Activated naive CD4-positive, alpha-beta T cell treated with anti-CD3 and anti-CD28 coated beads, Interleukin-2, amount 50 U/mL, for 72 hours (primary cell): ENCODE measurements around the gene CTRL. TPM values are rescaled to one million over a fixed set of nuclear protein-coding genes. Genes with fewer than 3 reads are reported as not detected.

Experiments
- ATAC-seq, 2 donors: fragments of 150-1000 bp; cut with Tn5 transposase; 2 replicates each; pipeline ENCODE4 v1.10.0; 2021; ENCODE audit warnings: mild to moderate bottlenecking in 2 of 2, moderate library complexity in 2 of 2
- DNase-seq, 2 donors: peaks; one replicate each; pipeline ENCODE4 v3.0.0; 2021 to 2022; ENCODE audit warnings: low spot score in 2 of 2
- H3K27ac Mint-ChIP-seq, 2 donors: one replicate each; pipeline ENCODE4 v1.8.0; 2022; ENCODE audit warnings: mild to moderate bottlenecking in 2 of 2, mixed read lengths in 2 of 2
- H3K36me3 Mint-ChIP-seq, 2 donors: one replicate each; pipeline ENCODE4 v1.8.0; 2022; ENCODE audit warnings: mixed read lengths in 2 of 2
- H3K9me3 Mint-ChIP-seq, 2 donors: one replicate each; pipeline ENCODE4 v1.8.0; 2022; ENCODE audit warnings: mixed read lengths in 2 of 2
- total RNA-seq, 2 donors: library from RNA; stranded (reverse); gene quantifications; one replicate each; pipeline ENCODE4 v1.2.3, GENCODE V29; 2022

The CTRL gene
- total RNA-seq, 2 donors from 2014 or later, result 1.8 to 3.8 TPM

DNA sequence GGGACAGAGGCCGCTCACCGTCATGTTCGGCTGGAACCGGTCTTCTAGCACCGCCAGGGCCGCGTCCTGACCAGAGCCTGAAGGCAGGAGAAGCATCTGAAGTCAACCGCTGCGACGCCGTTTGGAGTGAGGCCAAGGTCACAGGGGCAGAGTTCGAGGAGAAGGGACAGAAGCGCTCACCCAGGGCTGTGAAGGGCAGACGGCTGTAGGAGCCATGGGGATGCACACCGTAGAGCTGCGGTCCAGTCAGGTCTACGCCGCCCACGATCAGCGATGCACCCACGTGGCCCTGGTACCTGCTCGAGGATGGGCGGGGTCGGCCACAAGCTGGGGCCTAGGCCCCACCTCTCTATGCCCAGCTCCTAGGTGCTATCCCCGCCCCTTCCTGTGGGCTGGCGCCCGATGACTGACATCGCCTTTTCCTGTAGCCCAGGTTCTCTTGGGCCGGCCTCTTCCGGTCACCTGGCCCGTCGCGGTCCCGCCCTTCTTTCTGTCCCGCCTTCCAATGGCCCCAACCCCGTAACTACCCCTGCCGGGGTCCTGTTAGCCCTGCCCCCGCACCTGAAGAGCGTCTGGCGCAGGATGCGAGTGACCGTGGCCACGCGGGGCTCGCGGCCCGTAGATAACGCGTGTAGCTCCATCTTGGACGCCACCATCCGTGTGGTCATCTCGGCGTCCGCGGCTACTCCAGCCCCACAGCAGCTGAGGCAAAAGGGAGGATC is 3.9 kb upstream of the CTRL start:
- Mint-ChIP-seq H3K27ac (peak overlapping the region; percentile 95 to 99), H3K9me3 (no peaks in the 10 kb centered on the region), H3K36me3 (peaks cover 34 to 42% of the 10 kb centered on the region in 2 donors)
- ATAC-seq (peak; percentile 93 to 94), DNase-seq (peak; percentile 91 to 96)

DNA sequence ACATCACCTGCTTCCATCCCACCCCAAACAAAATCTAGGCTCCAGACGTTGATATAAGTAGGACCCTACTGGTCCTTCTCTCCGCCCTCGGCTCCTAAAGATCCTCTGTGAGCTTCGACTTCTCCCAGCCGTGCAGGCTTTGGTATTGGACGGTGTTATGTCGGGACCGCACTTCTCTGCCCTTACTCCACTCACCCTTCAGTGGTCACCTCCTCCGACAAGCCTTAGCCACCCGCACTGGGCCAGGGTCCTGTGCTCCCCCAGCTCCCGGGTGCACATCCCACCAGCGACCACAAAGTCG is 3.4 kb upstream of the CTRL start:
- Mint-ChIP-seq H3K36me3 (peaks cover 34 to 40% of the 10 kb centered on the region in 2 donors), H3K9me3 (no peaks in the 10 kb centered on the region), H3K27ac (peak overlapping the region; percentile 95 to 99)
- DNase-seq (no peak), ATAC-seq (no peak)

DNA sequence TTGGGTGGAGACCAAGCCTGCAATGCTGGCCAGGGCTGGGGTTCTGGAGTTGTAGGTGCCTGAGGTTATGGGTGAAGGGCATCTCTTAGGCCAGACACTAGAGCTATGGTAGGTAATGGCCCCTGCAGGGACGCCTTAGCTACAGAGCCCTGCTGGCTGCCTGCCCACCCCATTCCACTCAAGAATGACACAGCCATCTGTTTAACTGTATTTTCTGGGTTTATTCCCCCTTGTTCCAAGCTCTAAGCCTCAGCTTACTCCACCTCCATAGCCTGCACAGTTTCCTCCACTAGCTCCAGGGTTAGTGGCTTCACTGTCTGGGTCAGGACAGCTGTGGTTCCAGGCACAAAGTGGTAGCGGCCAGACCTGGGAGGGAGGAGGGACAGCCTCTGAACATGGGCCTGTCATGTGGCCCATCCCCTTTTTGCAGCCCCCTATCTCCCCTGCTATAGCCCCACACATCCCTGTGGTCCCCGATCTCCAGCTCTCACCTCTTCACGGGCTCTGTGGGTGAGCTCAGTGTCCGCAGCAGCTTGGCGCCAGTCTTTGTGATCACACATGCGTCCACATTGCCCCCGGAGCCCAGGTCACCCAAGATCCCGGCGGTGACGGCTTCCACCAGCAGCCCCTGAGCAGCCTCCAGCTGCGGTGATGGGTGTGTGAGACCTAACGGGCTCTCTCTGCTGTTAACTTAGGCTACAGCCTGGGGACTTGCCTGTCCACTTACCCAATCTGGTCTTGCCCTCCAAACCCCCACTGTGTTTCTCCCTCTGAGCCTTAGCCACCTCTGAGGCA is 2.8 kb upstream of the CTRL start:
- Mint-ChIP-seq H3K36me3 (peaks cover 34 to 36% of the 10 kb centered on the region in 2 donors), H3K27ac (peak overlapping the region; percentile 95 to 99), H3K9me3 (no peaks in the 10 kb centered on the region)
- ATAC-seq, result no peak
- no peak for DNase-seq

DNA sequence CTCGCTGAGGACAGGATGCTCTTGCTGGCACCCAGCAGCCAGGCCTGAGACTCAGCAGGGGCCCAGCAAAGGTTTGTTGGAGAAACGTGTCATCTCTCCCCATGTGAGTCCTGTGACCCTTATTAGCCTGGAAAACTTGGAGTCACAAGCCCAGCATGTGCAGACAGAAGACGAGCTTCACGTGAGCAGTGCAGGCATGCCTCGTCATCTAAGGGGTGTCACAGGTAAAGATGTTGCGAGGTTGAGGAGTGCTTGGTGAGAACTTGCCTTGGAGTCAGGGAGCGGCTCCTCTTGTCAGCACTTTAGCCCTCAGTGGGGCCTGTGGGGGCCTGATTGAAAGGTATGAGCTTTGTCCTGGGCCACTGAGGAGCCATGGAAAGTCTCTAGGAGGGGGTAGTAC is 2.1 kb upstream of the CTRL start:
- no peaks in the 10 kb centered on the region for H3K9me3 Mint-ChIP-seq
- DNase-seq (no peak), ATAC-seq (no peak)
- peaks cover 34 to 36% of the 10 kb centered on the region in 2 donors for H3K36me3 Mint-ChIP-seq
- H3K27ac Mint-ChIP-seq, result peak overlapping the region in 1 of 2 donors; percentile 99

DNA sequence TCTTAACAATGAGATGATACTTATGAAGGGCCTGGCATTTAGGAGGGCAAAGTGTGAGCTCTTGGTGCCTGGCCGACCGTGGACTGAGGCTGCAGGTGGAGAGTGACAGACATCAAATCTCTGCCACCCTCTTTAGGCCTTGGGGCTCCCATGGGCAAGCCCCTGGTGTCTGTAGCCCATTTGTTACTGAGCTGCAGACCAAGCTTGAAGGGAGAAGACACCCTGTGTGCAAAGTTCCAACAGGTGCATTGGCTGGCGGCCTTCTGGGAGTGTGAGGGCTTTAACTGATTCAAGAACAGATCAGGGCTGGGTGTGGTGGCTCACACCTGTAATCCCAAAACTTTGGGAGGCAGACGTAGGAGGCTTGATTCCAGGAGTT is 789 bp upstream of the CTRL start:
- H3K27ac Mint-ChIP-seq, result peak overlapping the region; percentile 65 to 71
- no peaks in the 10 kb centered on the region for H3K9me3 Mint-ChIP-seq
- H3K36me3 Mint-ChIP-seq, result peaks cover 34 to 35% of the 10 kb centered on the region in 2 donors
- DNase-seq (no peak), ATAC-seq (no peak)

DNA sequence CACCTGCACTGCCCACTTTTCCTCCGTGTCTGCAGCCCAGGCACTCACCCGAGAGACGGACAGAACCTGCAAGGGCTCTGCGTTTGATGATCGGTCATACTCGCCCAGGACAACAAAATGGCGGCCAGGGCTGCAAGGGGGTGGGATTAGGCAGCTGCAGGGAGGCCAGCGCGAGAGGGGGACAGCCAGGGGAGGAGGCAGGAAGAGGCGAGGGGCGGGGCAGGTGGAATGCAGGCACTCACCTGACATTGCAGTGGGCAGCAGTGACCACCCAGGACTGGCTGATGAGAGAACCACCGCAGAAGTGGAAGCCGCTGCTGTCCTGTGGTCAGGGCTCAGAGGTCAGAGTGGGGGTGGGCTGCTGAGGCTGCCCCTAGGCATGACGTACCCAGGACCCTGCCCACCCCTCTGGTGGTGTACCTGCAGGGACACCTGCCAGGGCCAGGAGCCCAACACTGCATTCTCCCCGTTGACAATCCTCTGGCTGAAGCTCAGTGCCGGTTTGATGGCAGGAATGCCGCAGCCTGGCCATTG is 917 bp downstream of the CTRL start:
- DNase-seq (no peak), ATAC-seq (no peak)
- no peaks in the 10 kb centered on the region for H3K9me3 Mint-ChIP-seq
- H3K27ac Mint-ChIP-seq, result peak overlapping the region in 1 of 2 donors; percentile 71
- peaks cover 18 to 21% of the 10 kb centered on the region in 2 donors for H3K36me3 Mint-ChIP-seq

DNA sequence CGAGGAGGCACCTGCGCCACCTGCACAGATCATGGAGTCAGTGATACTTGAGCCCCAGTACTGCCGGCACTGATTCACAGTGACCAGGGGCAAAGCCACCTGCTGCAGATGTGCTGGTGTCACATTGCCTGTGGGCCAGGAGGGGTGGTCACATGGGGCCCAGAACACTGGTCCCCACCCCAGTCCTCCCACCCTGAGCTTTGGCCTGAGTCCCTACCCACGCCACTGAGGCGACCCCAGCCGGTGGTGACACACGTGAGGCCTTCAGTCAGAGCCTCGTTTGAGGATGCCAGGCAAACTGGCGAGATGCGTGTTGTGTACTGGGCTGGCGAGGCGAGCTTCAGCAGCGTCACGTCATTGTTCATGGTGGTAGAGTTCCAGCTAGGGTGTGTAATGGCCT is 1.5 kb downstream of the CTRL start:
- DNase-seq (no peak), ATAC-seq (no peak)
- Mint-ChIP-seq H3K36me3 (peaks cover 12 to 16% of the 10 kb centered on the region in 2 donors), H3K27ac (no peak overlapping the region), H3K9me3 (no peaks in the 10 kb centered on the region)

DNA sequence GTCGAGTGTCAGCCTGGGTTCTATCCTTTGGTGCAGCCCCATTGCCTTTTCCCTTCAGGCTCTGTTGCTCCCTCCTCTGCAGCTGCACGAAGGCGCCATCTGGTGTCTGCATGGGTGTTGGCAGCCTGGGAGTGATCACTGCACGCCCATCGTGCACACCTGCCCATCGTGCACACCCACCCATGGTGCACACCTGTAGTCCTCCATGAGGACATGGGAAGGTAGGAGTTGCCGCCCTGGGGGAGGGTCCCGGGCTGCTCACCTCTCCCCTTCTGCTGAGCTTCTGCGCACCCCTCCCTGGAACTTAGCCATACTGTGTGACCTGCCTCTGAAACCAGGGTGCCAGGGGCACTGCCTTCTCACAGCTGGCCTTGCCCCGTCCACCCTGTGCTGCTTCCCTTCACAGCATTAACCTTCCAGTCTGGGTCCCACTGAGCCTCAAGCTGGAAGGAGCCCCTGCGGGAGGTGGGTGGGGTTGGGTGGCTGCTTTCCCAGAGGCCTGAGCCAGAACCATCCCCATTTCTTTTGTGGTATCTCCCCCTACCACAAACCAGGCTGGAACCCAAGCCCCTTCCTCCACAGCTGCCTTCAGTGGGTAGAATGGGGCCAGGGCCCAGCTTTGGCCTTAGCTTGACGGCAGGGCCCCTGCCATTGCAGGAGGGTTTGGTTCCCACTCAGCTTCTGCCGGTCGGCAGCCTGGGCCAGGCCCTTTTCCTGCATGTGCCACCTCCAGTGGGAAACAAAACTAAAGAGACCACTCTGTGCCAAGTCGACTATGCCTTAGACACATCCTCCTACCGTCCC is 2.9 kb downstream of the CTRL start:
- peak; percentile 83 to 85 for ATAC-seq
- DNase-seq, result peak; percentile 78 to 84
- H3K9me3 Mint-ChIP-seq, result no peaks in the 10 kb centered on the region
- peaks cover 3% of the 10 kb centered on the region in 2 donors for H3K36me3 Mint-ChIP-seq
- peak overlapping the region in 1 of 2 donors; percentile 76 for H3K27ac Mint-ChIP-seq

DNA sequence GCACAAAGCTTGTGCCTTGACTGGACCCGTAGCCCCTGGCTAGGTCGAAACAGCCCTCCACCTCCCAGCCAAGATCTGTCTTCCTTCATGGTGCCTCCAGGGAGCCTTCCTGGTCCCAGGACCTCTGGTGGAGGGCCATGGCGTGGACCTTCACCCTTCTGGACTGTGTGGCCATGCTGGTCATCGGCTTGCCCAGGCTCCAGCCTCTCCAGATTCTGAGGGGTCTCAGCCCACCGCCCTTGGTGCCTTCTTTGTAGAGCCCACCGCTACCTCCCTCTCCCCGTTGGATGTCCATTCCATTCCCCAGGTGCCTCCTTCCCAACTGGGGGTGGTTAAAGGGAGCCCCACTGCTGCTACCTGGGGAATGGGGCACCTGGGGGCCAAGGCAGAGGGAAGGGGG is 3.5 kb downstream of the CTRL start:
- peak overlapping the region; percentile 68 to 76 for H3K27ac Mint-ChIP-seq

DNA sequence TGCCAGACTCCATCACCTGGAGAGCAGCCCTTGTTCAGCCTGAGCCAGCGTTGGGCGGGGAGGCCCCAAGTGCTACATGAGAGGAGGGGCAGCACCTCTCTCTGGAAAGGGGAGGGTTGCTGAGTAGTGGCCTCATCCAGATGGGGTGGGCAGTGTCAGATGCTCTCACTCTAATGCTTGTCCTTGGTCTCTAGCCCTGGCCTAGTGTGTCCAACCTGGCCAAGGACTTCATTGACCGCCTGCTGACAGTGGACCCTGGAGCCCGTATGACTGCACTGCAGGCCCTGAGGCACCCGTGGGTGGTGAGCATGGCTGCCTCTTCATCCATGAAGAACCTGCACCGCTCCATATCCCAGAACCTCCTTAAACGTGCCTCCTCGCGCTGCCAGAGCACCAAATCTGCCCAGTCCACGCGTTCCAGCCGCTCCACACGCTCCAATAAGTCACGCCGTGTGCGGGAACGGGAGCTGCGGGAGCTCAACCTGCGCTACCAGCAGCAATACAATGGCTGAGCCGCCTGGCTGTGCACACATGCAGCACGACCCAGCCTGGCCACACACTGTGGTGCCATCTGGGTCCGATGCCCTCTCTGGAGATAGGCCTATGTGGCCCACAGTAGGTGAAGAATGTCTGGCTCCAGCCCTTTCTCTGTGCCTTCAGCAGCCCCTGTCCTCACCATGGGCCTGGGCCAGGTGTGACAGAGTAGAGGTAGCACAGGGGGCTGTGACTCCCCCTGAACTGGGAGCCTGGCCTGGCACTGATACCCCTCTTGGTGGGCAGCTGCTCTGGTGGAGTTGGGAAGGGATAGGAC is 4.3 kb downstream of the CTRL start:
- no peaks in the 10 kb centered on the region for H3K36me3 Mint-ChIP-seq
- H3K9me3 Mint-ChIP-seq, result no peaks in the 10 kb centered on the region
- H3K27ac Mint-ChIP-seq, result peak overlapping the region in 1 of 2 donors; percentile 76
- DNase-seq (no peak), ATAC-seq (no peak)

More for the DNA sequence above, 3.5 kb downstream of the CTRL start:
- H3K9me3 Mint-ChIP-seq, result no peaks in the 10 kb centered on the region
- no peaks in the 10 kb centered on the region for H3K36me3 Mint-ChIP-seq
- no peak for DNase-seq
- ATAC-seq, result peak; percentile 5 to 6

DNA sequence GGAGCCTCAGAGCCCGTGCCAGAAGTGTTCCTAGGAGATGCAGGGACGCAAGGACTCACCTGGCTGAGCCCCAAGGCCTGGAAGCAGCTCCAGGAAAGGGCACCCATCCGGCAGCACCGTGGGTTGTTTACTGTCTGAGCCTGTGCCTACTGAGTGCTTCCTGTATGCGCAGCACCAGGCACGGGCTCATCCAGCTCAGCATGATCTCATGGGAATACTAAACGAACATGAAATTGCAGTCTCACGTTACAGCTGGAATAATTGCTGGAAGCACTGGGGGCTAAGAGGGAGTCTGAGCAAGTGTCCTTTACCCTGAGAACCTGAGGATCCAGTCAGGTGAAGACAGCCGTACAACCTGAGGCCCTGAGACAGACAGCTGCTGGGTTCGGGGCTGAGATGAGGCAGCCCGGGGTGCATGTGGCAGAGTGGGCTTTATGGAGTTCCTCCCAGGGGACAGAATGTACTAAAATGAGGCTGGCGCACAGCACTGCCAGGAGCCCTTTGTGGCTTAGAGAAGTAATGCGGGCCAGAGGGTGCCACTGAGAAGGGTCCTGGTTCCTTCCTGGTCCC is 5.4 kb downstream of the CTRL start:
- Mint-ChIP-seq H3K36me3 (no peaks in the 10 kb centered on the region), H3K27ac (peak overlapping the region; percentile 29 to 76), H3K9me3 (no peaks in the 10 kb centered on the region)
- ATAC-seq, result no peak
- no peak for DNase-seq

DNA sequence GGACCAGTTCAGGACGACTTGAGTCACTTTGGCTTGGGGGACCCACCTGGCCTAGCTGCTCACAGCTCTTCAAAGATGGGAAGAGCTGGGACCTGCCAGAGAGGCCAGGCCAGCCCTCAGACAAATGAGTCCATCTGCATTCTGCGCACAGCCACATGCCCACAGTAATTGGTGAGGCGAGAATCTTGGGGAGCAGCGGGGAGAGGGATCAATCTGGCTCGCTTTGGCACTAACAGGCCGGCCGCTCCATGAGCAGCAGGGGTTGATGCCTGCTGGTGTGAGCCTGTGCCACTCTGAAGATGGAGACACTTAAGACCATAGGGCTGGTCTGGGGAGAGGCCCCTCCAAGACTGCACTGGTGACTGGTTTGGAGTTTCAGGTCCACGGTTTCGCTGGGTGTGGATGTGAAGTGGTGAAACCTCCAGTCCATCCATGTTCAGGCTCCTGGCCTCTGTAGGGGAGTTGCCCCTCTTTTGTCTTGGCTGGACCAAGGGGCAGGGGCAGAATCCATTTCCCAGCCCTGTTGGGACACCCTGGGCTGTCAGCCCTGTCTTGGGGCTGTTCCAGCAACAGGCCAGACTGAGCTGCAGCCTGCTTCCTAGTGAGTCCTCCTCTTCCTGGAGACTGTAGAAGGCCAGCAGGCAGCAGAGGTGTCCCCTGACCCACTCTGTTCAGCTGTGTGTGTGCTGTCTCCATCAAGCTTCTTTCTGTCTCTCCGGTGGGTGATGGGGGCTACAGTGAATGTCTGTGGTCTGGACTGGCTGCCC is 7.3 kb downstream of the CTRL start:
- Mint-ChIP-seq H3K9me3 (no peaks in the 10 kb centered on the region), H3K27ac (peak overlapping the region; percentile 29 to 91), H3K36me3 (no peaks in the 10 kb centered on the region)
- DNase-seq (no peak), ATAC-seq (no peak)

DNA sequence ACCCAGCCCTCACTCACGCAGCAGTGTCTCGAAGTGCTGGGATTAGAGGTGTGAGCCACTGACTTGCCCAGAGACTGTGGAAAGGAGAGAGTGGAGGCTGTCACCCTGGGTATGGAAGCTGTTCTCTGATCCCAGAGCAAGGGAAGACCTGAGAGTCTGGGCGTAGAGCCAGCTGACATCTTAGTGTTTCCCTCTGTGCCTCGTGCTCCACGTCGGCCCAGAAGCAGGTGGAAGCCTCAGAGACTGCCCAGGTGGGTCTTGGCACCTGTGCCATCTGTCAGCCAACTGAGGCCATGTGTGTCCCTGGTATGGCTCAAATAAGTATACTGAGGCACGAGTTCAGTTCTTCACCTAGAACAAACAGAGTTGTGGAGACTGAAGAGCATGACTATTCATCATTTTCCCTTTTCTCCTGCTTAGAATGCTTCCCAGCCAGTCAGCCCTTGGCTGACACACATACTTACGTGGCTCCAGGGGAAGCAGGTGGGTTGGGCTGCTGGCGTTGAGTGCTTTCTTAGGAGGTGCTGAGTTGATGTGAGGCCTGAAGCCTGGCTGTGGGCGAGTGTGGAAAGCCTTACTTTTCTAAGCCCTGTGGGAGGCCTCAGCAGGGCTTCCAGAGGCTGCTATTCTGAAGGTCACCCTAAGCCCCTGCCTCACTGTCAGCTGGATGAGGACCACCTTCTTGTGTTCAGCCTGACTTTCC is 8.1 kb downstream of the CTRL start:
- Mint-ChIP-seq H3K27ac (peak overlapping the region; percentile 79 to 91), H3K36me3 (no peaks in the 10 kb centered on the region), H3K9me3 (no peaks in the 10 kb centered on the region)
- DNase-seq, result no peak
- no peak for ATAC-seq

DNA sequence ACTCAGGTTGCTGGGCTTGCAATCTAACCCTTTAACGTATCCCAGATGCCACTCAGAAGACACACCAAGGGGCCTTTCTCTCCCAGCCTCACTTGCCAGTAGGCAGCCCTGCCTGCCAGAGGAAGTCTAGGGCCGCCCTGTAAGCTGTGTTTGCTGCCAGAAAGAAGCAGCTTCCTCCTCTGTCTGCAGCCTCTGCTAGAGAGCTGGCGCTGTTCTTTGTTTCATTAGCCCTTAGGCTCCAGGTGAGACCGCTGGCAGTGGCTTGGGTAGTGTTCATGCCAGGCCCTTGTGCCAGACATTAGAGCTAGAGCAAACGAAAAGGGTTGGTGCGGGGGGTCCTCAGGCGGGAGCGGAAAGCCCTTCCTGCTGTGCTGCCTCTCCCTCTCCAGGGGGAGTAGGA is 8.9 kb downstream of the CTRL start:
- no peaks in the 10 kb centered on the region for H3K9me3 Mint-ChIP-seq
- ATAC-seq (no peak), DNase-seq (no peak)
- H3K27ac Mint-ChIP-seq, result peak overlapping the region; percentile 79 to 91
- no peaks in the 10 kb centered on the region for H3K36me3 Mint-ChIP-seq

DNA sequence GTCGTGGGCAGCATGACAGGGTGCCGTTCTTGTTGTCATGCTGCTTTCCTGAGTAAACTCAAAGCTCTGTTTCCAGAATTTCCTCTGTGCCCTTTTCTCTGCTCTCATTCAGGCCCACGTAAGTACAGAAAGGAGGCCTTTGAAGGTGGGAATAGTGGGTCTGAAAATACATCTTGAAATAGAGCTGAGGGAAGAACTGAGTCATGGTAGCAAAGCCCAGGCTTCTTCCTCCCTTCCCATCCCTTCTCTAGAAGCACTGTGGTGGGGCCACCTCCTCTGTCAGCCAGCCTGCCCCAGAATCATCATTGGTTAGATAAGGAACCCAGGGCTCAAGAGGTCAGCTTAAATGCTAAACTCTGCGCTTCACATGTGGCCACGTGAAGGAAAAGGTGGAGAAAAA is 9.4 kb downstream of the CTRL start:
- Mint-ChIP-seq H3K27ac (peak overlapping the region; percentile 91 to 97), H3K9me3 (no peaks in the 10 kb centered on the region), H3K36me3 (no peaks in the 10 kb centered on the region)
- DNase-seq (no peak), ATAC-seq (no peak)
